Ascending aorta (tissue), 2 donors: ENCODE results near the gene NOL9. TPM values are rescaled to one million over a fixed set of nuclear protein-coding genes. Genes with fewer than 3 reads are reported as not detected.
A peak's percentile ranks its signal among the peaks of the same experiment; 100 is the strongest.

Source experiments
- DNase-seq, 2 donors: peaks; one replicate each; pipeline ENCODE4 v3.0.0-alpha.2; 2019; ENCODE audit warnings: low spot score in 2 of 2
- H3K27ac ChIP-seq, 2 donors: fragments of 200-600 bp; sonication (generic); one replicate each; pipeline ENCODE4 v1.5.1; 2016 to 2017; ENCODE audit warnings: mild to moderate bottlenecking in 1 of 2
- H3K27me3 ChIP-seq: fragments of 200-600 bp; sonication (generic); one replicate; pipeline ENCODE4 v1.5.1; 2017
- H3K36me3 ChIP-seq, 2 donors: fragments of 200-600 bp; sonication (generic); one replicate each; pipeline ENCODE4 v1.5.1; 2016
- H3K4me1 ChIP-seq, 2 donors: fragments of 200-600 bp; sonication (generic); one replicate each; pipeline ENCODE4 v1.5.1; 2016 to 2017; ENCODE audit warnings: mild to moderate bottlenecking in 1 of 2
- H3K4me3 ChIP-seq, 2 donors: fragments of 200-600 bp; sonication (generic); one replicate each; pipeline ENCODE4 v1.5.1; 2016 to 2017; ENCODE audit warnings: mild to moderate bottlenecking in 1 of 2
- H3K9me3 ChIP-seq, 2 donors: fragments of 200-600 bp; sonication (generic); one replicate each; pipeline ENCODE4 v1.5.1; 2016
- intact Hi-C: fragments of 100-400 bp; cut with DNase I; formaldehyde crosslinking; loops from one replicate; pipeline ENCODE4 v1.15.1; 2023
- total RNA-seq: library from RNA; depleted of rRNA; stranded (reverse); fragments of >200 nt; gene quantifications from one replicate; pipeline ENCODE4 v1.1.0, GENCODE V29; 2016
- TF ChIP-seq, protein P1 (sequence below), 3 experiments: fragments of 200-600 bp in 2 of 3; fragments of 450-650 bp in 1 of 3; sonication (generic) in 2 of 3; IDR thresholded peaks; one replicate each; pipeline ENCODE4 v1.5.1; 2016 to 2019; ENCODE audit warnings: antibody characterized with exemption in 3 of 3, mild to moderate bottlenecking in 1 of 3, moderate library complexity in 1 of 3

The NOL9 gene
- total RNA-seq, 1 donor from 2014 or later: 31.0 TPM

DNA sequence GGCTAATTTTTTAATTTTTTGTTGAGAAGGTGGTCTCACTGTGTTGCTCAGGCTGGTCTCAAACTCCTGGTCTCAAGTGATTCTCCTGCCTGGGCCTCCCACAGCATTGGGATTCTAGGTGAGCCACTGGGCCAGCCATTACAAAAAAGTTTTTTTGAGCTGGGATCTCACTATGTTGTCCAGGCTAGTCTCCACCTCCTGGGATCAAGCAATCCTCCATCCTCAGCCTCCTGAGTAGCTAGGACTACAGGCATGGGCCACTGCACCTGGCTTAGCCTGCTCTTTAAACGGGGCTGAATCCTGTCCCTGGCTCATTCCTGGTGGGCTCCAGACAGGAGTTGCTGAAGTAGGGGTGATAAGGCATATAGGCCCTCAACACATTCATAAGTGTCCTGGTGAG is 3.3 kb upstream of the NOL9 start:
- H3K9me3 ChIP-seq: no peaks in the 10 kb centered on the region
- intact Hi-C loops: loop anchor here (10.0 kb wide), 1 partner anchor 163 kb away; the partner anchor contains the start of gene ACOT7
- H3K36me3 ChIP-seq: no peaks in the 10 kb centered on the region
- H3K4me3 ChIP-seq: no peak overlapping the region
- H3K27ac ChIP-seq: no peak overlapping the region
- H3K27me3 ChIP-seq: no peaks in the 10 kb centered on the region
- TF ChIP-seq, protein P1, sequence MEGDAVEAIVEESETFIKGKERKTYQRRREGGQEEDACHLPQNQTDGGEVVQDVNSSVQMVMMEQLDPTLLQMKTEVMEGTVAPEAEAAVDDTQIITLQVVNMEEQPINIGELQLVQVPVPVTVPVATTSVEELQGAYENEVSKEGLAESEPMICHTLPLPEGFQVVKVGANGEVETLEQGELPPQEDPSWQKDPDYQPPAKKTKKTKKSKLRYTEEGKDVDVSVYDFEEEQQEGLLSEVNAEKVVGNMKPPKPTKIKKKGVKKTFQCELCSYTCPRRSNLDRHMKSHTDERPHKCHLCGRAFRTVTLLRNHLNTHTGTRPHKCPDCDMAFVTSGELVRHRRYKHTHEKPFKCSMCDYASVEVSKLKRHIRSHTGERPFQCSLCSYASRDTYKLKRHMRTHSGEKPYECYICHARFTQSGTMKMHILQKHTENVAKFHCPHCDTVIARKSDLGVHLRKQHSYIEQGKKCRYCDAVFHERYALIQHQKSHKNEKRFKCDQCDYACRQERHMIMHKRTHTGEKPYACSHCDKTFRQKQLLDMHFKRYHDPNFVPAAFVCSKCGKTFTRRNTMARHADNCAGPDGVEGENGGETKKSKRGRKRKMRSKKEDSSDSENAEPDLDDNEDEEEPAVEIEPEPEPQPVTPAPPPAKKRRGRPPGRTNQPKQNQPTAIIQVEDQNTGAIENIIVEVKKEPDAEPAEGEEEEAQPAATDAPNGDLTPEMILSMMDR (IDR thresholded peaks at IDR 0.05): no peak
- DNase-seq: no peak
- H3K4me1 ChIP-seq: peaks cover 9 to 20% of the 10 kb centered on the region in 2 donors

DNA sequence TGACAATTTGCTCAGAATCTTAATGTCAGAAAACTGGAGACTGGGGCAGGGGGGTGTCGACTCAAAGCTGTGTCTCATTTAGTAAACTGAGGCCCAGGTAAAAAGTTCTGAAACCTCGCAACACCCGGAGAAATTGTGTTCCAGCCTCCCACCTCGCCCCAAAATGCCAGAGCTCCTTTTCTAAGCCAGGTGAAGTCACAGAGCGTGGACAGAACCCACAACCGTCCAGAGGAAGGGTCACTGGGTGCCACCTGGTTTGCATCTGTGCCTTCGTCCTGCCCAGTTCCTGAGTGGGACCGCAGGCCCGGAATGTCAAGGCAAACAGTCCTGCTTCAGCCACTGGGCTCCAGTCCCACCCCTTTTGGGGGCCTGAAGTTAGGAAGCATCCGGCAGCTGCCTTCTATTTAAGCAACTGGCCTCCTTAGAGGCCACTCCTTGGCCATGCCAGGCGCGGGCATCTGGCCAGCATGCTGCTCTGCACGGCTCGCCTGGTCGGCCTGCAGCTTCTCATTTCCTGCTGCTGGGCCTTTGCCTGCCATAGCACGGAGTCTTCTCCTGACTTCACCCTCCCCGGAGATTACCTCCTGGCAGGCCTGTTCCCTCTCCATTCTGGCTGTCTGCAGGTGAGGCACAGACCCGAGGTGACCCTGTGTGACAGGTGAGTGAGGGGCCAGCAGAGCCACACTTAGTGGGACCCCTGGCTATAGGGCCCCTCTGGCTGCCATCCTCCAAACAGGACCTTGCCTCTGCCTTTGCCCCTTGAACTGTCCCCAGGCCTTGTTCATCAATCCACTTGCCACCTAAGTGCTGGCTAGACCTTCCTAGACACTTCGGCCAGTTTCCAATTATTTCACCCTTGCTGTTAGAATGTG is 830 bp upstream of the NOL9 start, which contains the start of gene TAS1R1:
TAS1R1 (plus strand) TSS at position 401 of the 872 bp plus-strand sequence; CDS start at position 468, 67 bp downstream.
- intact Hi-C loops: loop anchor here (1.0 to 10.0 kb wide), 9 partner anchors 24 to 160 kb away; partner anchors contain the start of genes ACOT7, DNAJC11, PLEKHG5 and ZBTB48
- Histone ChIP-seq H3K36me3 (peaks cover 2 to 6% of the 10 kb centered on the region in 2 donors), H3K4me3 (peak within 1 kb of the TSS; percentile 65 to 98), H3K4me1 (peaks cover 9 to 20% of the 10 kb centered on the region in 2 donors), H3K27ac (peak within 1 kb of the TSS; percentile 66 to 70), H3K9me3 (no peaks in the 10 kb centered on the region), H3K27me3 (no peaks in the 10 kb centered on the region)
- DNase-seq: peak in 1 of 2 donors; percentile 80
- TF ChIP-seq, protein P1 (IDR thresholded peaks at IDR 0.05): no peak

DNA sequence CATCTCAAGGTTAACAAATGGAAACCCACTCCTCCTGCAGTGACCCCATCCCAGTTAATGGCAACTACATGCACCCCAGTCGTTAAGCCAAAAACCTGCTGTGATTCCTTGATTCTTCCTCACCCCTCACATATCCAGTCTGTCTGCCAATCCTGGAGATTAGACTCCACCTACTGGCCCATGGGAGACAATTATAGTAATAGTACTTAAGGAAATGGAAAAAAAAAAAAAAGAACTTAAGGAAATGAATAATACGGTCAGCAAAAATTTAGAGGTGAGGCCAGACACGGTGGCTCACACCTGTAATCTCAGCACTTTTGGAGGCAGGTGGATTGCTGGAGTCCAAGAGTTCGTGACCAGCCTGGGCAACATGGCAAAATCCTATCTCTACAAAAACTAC is 7.0 kb downstream of the NOL9 start:
- Histone ChIP-seq H3K4me1 (no peaks in the 10 kb centered on the region), H3K4me3 (no peak overlapping the region), H3K9me3 (no peaks in the 10 kb centered on the region), H3K27ac (no peak overlapping the region), H3K36me3 (peaks cover 58 to 68% of the 10 kb centered on the region in 2 donors), H3K27me3 (no peaks in the 10 kb centered on the region)
- TF ChIP-seq, protein P1 (IDR thresholded peaks at IDR 0.05): no peak
- intact Hi-C loops: no loop called here
- no peak for DNase-seq

DNA sequence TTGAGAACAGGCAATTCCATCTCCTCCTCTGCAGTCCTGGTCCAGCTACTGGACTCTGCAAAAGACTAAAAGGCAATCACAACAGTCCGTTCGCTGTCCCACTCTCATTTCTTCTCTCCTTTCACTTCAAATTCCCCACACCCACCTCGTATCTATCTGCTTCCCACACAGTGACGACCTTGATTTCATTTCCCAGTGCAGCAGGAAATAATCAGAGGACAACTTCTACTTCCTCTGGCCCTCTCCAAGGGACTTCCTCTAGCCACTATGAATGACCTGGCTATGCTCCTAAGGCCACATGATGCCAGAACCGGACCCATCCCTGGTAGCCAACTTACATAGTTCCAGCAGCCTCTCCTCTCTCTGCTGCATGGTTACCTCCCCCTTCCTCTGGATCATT is 8.0 kb downstream of the NOL9 start:
- DNase-seq: no peak
- no peak overlapping the region for H3K27ac ChIP-seq
- peaks cover 58 to 75% of the 10 kb centered on the region in 2 donors for H3K36me3 ChIP-seq
- intact Hi-C loops: no loop called here
- TF ChIP-seq, protein P1 (IDR thresholded peaks at IDR 0.05): no peak
- no peaks in the 10 kb centered on the region for H3K27me3 ChIP-seq
- no peak overlapping the region for H3K4me3 ChIP-seq
- H3K4me1 ChIP-seq: no peaks in the 10 kb centered on the region
- H3K9me3 ChIP-seq: no peaks in the 10 kb centered on the region

DNA sequence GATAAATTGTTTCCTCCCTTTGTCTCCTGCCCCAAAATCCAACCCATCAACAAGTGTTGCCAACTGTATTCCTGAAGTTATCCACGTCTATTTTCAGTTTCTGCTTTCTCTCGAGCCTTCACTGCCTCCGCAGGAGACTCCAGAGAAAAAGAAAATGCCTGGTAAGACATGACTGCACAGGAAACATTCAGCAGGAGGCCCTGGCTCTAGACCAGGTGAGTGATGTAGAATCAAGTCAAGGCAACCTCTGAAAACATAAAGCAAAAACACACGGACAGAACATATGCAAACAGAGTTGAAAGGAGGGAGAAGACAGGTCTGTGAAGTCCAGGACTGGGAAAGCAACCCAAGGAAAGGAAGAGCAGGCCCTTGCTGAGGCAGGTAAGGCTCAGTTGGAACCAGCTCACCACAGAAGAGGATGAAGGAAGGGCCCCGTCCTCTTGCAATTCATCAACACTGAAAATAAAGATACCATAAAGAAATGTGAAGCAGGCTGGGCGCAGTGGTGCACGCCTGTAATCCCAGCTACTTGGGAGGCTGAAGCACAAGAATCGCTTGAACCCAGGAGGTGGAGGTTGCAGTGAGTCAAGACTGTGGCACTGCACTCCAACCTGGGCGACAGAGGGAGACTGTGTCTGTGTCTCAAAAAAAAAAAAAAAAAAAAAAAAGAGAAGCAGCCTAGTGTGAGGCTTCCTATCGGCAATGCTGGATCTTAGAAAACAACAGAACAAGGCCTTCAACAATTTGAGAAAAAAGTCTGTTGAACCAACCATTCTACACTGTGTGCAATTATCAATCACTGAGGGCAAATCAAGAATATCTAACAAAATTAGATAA is 8.8 kb downstream of the NOL9 start:
- DNase-seq: no peak
- intact Hi-C loops: no loop called here
- Histone ChIP-seq H3K27ac (no peak overlapping the region), H3K36me3 (peaks cover 61 to 81% of the 10 kb centered on the region in 2 donors), H3K4me3 (no peak overlapping the region), H3K4me1 (no peaks in the 10 kb centered on the region), H3K9me3 (no peaks in the 10 kb centered on the region), H3K27me3 (no peaks in the 10 kb centered on the region)
- TF ChIP-seq, protein P1 (IDR thresholded peaks at IDR 0.05): no peak
